HUDEP-2 (cell line): ENCODE measurements around the gene TTC28.
"Not testable (repeated sequence)": the region's sequence is repeated elsewhere in the genome, so short reads cannot be mapped to it uniquely, and the experiment has no call there.

ENCODE experiments used
- DNase-seq, 76 experiments: peaks; one replicate each; lab custom pipeline; 2025; ENCODE audit not compliant: unreplicated experiment in 76 of 76; lab: John Stamatoyannopoulos, UW

TTC28 gene

GRCh38 chr22:28678778-28679610 is 646 bp downstream of the TTC28 start:
- DNase-seq: peak in 6 of 76 experiments; percentile 3 to 34 (median 16)

- DNase-seq: not testable (repeated sequence)
Measured at GRCh38 chr22:28678170-28678569, 1.5 kb downstream of the TTC28 start.

GRCh38 chr22:28674121-28674563 is 5.5 kb downstream of the TTC28 start:
- peak in 7 of 76 experiments; percentile 1 to 25 (median 5) for DNase-seq

GRCh38 chr22:28670756-28671155 is 8.9 kb downstream of the TTC28 start:
- no peak for DNase-seq

- DNase-seq: no peak
Measured at GRCh38 chr22:28670161-28670560, 9.5 kb downstream of the TTC28 start.

GRCh38 chr22:28669387-28669786 is 10.3 kb downstream of the TTC28 start:
- DNase-seq: no peak

- DNase-seq: not testable (repeated sequence)
Measured at GRCh38 chr22:28663569-28663942, 16.1 kb downstream of the TTC28 start.

- DNase-seq: no peak
Measured at GRCh38 chr22:28658448-28658847, 21.2 kb downstream of the TTC28 start.

- DNase-seq: no peak
Measured at GRCh38 chr22:28656181-28656580, 23.5 kb downstream of the TTC28 start.

- no peak for DNase-seq
Measured at GRCh38 chr22:28650463-28650862, 29.2 kb downstream of the TTC28 start.

GRCh38 chr22:28648792-28649191 is 30.8 kb downstream of the TTC28 start:
- DNase-seq: no peak

GRCh38 chr22:28647216-28647615 is 32.4 kb downstream of the TTC28 start:
- no peak for DNase-seq

- DNase-seq: no peak
Measured at GRCh38 chr22:28639321-28639720, 40.3 kb downstream of the TTC28 start.

GRCh38 chr22:28637225-28637624 is 42.4 kb downstream of the TTC28 start:
- no peak for DNase-seq

GRCh38 chr22:28630177-28630574 is 49.5 kb downstream of the TTC28 start:
- no peak for DNase-seq

GRCh38 chr22:28629420-28630176 is 50.0 kb downstream of the TTC28 start:
- no peak for DNase-seq

GRCh38 chr22:28628766-28629165 is 50.9 kb downstream of the TTC28 start:
- no peak for DNase-seq

- DNase-seq: no peak
Measured at GRCh38 chr22:28627791-28628190, 51.8 kb downstream of the TTC28 start.

- no peak for DNase-seq
Measured at GRCh38 chr22:28620244-28620922, 59.3 kb downstream of the TTC28 start.

- DNase-seq: no peak
Measured at GRCh38 chr22:28619236-28619635, 60.4 kb downstream of the TTC28 start.

GRCh38 chr22:28615423-28615822 is 64.2 kb downstream of the TTC28 start:
- not testable (repeated sequence) for DNase-seq
